Osteocyte (in vitro differentiated cells): ENCODE data around the gene CBL. TPM values are rescaled to one million over a fixed set of nuclear protein-coding genes. Genes with fewer than 3 reads are reported as not detected.
A peak's percentile ranks its signal among the peaks of the same experiment; 100 is the strongest.

Experiments
- DNase-seq: peaks from one replicate; pipeline ENCODE4 v3.0.0; 2021; ENCODE audit warnings: mixed read lengths; ENCODE audit not compliant: unreplicated experiment; ENCODE audit errors: extremely low spot score
- H3K27ac Mint-ChIP-seq: one replicate; pipeline ENCODE4 v1.8.0; 2021; ENCODE audit warnings: mild to moderate bottlenecking, mixed read lengths; ENCODE audit not compliant: unreplicated experiment
- H3K27me3 Mint-ChIP-seq: one replicate; pipeline ENCODE4 v1.8.0; 2021; ENCODE audit warnings: mixed read lengths; ENCODE audit not compliant: unreplicated experiment
- H3K36me3 Mint-ChIP-seq: one replicate; pipeline ENCODE4 v1.8.0; 2021; ENCODE audit warnings: mixed read lengths; ENCODE audit not compliant: unreplicated experiment
- H3K4me1 Mint-ChIP-seq: one replicate; pipeline ENCODE4 v1.8.0; 2021; ENCODE audit warnings: mixed read lengths; ENCODE audit not compliant: unreplicated experiment
- H3K4me3 Mint-ChIP-seq: one replicate; pipeline ENCODE4 v1.8.0; 2021; ENCODE audit warnings: mild to moderate bottlenecking, moderate library complexity, mixed read lengths; ENCODE audit not compliant: unreplicated experiment
- H3K9me3 Mint-ChIP-seq: one replicate; pipeline ENCODE4 v1.8.0; 2021; ENCODE audit warnings: mixed read lengths; ENCODE audit not compliant: unreplicated experiment
- total RNA-seq: library from RNA; stranded (reverse); gene quantifications from 2 replicates; pipeline ENCODE4 v1.2.1, GENCODE V29; 2021
- TF ChIP-seq, protein P1 (sequence below): fragments of 200-600 bp; sonication (generic); IDR thresholded peaks from 2 replicates; pipeline ENCODE4 v1.5.0; 2021; ENCODE audit warnings: antibody characterized with exemption, mild to moderate bottlenecking, moderate library complexity

The CBL gene
- total RNA-seq, 1 donor from 2014 or later, result 20.8 TPM

DNA sequence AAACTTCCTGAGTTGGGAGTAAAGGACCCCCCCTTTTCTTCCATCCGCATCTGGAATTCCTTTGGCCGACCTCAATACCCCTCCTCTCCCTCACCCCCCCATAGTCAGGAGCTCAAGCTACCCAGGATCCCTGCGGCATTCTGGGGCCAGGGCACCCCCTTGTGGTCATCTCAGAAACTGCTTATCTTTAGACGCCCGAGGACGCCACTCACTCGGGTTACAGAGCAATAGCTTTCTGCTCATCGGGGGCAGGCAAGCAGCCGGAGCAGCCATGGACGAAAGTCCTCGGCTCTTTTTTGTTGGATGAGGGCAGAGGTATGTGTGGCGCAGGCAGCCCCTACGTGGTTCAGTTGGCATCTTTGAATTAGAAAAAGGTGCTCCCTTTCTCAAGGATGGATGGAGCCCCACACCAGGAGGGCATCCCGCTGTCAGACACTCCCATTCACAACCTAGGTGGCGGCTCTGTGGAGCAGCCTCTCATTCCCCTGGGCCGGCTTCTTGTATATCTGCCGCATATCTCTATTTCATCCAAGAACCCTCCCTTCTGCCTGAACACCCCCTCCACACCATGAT, 132.3 kb downstream of the CBL start:
- H3K4me1 Mint-ChIP-seq, result peaks cover 48% of the 10 kb centered on the region
- peak; percentile 91 for DNase-seq
- H3K27me3 Mint-ChIP-seq, result peaks cover 7% of the 10 kb centered on the region
- H3K36me3 Mint-ChIP-seq, result no peaks in the 10 kb centered on the region
- TF ChIP-seq, protein P1, sequence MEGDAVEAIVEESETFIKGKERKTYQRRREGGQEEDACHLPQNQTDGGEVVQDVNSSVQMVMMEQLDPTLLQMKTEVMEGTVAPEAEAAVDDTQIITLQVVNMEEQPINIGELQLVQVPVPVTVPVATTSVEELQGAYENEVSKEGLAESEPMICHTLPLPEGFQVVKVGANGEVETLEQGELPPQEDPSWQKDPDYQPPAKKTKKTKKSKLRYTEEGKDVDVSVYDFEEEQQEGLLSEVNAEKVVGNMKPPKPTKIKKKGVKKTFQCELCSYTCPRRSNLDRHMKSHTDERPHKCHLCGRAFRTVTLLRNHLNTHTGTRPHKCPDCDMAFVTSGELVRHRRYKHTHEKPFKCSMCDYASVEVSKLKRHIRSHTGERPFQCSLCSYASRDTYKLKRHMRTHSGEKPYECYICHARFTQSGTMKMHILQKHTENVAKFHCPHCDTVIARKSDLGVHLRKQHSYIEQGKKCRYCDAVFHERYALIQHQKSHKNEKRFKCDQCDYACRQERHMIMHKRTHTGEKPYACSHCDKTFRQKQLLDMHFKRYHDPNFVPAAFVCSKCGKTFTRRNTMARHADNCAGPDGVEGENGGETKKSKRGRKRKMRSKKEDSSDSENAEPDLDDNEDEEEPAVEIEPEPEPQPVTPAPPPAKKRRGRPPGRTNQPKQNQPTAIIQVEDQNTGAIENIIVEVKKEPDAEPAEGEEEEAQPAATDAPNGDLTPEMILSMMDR, result peak; percentile 78
- H3K27ac Mint-ChIP-seq, result peak overlapping the region; percentile 50
- H3K9me3 Mint-ChIP-seq, result no peaks in the 10 kb centered on the region
- H3K4me3 Mint-ChIP-seq, result peak overlapping the region; percentile 35

DNA sequence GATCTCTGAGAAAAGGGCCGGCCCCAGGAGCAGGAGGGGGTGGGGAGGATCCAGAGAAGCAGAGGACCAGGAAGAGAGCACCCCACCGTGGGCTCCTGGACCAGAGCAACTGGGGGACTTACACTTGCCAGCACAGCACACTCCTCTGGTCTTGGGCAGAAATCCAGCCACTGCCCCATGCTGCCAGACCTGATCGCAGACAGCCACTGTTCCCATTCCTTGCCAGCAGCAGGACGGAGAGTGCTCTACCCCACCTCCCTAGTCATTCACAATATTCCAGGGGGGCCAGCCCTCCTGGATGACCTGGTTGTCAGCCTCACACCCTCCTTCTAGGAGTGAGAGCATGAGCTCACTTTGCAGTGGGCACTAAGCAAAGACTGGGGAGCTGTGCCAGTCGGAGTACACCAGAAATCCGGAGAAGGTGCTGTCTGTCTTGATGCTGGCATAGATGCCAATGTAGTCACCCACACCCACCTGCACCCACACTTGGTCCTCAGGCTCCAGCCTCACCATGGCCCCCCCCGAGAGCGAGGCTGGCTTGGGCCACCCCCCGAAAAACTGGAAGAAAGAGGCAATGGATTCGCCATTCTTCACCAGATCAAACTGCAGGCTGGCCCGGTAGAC, 132.9 kb downstream of the CBL start:
- peak overlapping the region; percentile 66 for H3K4me3 Mint-ChIP-seq
- no peaks in the 10 kb centered on the region for H3K36me3 Mint-ChIP-seq
- H3K9me3 Mint-ChIP-seq, result no peaks in the 10 kb centered on the region
- TF ChIP-seq, protein P1, result no peak
- peaks cover 45% of the 10 kb centered on the region for H3K4me1 Mint-ChIP-seq
- H3K27ac Mint-ChIP-seq, result peak overlapping the region; percentile 56
- peaks cover 10% of the 10 kb centered on the region for H3K27me3 Mint-ChIP-seq
- no peak for DNase-seq

DNA sequence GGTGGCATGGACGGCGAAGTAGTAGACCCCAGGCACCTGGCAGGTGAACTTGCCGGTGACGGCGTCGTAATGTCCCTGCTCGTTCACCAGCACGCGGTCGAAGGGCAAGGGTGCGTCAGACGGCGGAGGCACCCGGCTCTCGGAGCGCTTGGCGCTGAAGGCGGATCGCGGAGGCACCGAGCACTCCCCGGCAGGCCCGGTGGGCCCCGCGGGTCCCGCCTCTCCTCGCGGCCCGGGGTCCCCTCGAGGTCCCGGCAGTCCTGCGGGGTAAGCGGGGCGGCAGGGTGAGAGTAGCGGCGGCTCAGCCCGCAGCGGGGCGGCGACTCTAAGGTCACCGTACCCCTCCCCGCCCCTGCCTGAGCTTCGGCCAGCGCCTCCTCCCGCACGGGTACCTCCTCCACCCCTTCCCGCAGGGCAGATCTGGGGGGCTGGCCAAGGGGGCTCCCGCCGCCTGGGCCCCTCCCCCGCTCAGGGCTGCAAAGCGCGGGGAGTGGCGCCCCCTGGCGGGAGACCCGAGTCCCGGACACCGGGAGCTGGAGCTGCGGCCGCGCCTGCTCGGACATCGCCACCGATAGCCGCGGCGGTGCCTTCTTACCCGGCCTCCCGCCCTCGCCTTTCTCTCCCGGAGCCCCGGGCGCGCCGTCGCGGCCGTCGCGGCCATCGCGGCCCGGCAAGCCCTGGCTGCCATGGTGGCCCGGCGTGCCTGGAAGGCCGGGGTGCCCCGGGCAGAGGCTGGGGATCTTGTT, 133.6 kb downstream of the CBL start:
- DNase-seq, result peak; percentile 93
- TF ChIP-seq, protein P1, result peak; percentile 99
- no peaks in the 10 kb centered on the region for H3K36me3 Mint-ChIP-seq
- peak overlapping the region; percentile 66 for H3K4me3 Mint-ChIP-seq
- H3K27ac Mint-ChIP-seq, result no peak overlapping the region
- peaks cover 44% of the 10 kb centered on the region for H3K4me1 Mint-ChIP-seq
- peaks cover 10% of the 10 kb centered on the region for H3K27me3 Mint-ChIP-seq
- no peaks in the 10 kb centered on the region for H3K9me3 Mint-ChIP-seq

DNA sequence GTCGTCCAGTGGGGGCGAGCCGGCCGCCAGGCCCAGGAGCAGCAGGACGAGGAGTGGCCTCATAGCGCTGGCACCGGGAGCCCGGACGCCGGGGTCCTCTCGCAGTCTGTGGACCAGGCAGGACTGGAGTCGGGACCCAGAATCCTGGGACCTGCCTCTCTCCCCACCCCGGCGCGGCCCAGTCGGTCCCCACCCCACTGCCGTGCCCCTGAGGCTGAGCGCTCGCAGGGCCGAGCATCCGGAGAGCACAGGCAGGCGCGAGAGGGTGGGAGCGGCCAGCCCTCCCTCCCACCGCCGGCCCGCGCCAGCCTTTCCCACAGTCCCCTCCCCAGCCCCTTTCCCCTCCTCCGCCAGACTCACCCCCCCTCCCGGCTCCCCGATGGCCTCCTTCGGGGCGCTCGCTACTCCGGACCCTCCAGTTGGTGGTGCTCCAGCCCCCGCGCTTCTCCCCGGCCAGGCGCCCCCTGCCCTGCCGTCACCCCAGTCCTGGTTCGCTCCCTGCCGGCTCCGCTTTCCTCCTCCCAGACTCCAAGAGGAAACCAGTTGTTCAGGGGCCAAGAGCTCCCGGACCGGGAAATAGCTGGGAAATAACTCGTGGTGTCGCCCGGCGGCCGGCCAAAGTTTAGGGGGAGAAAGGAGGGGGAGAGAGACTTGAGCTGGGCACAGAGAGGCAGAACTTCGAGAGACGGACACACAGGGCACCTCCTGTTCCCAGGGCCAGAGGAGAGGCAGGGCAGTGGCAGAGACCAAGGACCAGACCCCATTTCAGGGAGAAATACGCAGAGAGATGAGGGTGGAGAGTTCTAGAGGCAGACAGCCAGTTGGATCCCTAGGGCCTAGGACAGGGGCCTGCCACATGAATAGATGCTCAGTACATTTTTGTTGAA, 134.4 kb downstream of the CBL start, which contains the start of gene C1QTNF5:
TSS of gene C1QTNF5 (minus strand) at position 549 of the 887 bp plus-strand sequence. CDS start at position 63, 486 bp downstream.
- H3K4me3 Mint-ChIP-seq, result peak within 1 kb of the TSS; percentile 65
- H3K36me3 Mint-ChIP-seq, result no peaks in the 10 kb centered on the region
- no peak for DNase-seq
- H3K27me3 Mint-ChIP-seq, result peaks cover 10% of the 10 kb centered on the region
- TF ChIP-seq, protein P1, result no peak
- H3K4me1 Mint-ChIP-seq, result peaks cover 40% of the 10 kb centered on the region
- peak within 1 kb of the TSS; percentile 41 for H3K27ac Mint-ChIP-seq
- H3K9me3 Mint-ChIP-seq, result no peaks in the 10 kb centered on the region
